NB4 (cell line): ENCODE measurements around the gene CORIN.

Experiments used
- DNase-seq: peaks from one replicate; pipeline ENCODE4 v3.0.0; 2010; ENCODE audit warnings: low read depth
- H3K4me3 ChIP-seq: one replicate; pipeline ENCODE4 v1.5.1; 2011; ENCODE audit warnings: mild to moderate bottlenecking, low read depth, low read length, moderate library complexity
- CTCF ChIP-seq: IDR thresholded peaks from one replicate; pipeline ENCODE4 v1.5.1; 2012; ENCODE audit warnings: low read depth, low read length
- MAX ChIP-seq: IDR thresholded peaks from 2 replicates; pipeline ENCODE4 v1.6.1; 2011; ENCODE audit warnings: low read depth, low read length
- MYC ChIP-seq: IDR thresholded peaks from 2 replicates; pipeline ENCODE4 v1.6.1; 2011; ENCODE audit warnings: low read depth, low read length
- POLR2A ChIP-seq: IDR thresholded peaks from 2 replicates; pipeline ENCODE4 v1.6.1; 2011; ENCODE audit warnings: mild to moderate bottlenecking; ENCODE audit not compliant: insufficient read length; ENCODE audit errors: extremely low read depth

The CORIN gene

GRCh38 chr4:47729131-47729680 lies 108.7 kb downstream of the CORIN start:
- TF ChIP-seq POLR2A, result no peak
- no peak overlapping the region for H3K4me3 ChIP-seq
- DNase-seq, result no peak

GRCh38 chr4:47721892-47722575 lies 115.8 kb downstream of the CORIN start:
- H3K4me3 ChIP-seq, result no peak overlapping the region
- no peak for TF ChIP-seq MYC
- no peak for TF ChIP-seq CTCF
- peak; percentile 72 for TF ChIP-seq MAX
- TF ChIP-seq POLR2A, result no peak
- peak; percentile 71 for DNase-seq

GRCh38 chr4:47721485-47721884 lies 116.4 kb downstream of the CORIN start:
- no peak for TF ChIP-seq POLR2A
- no peak for TF ChIP-seq CTCF
- TF ChIP-seq MAX, result no peak
- TF ChIP-seq MYC, result no peak
- H3K4me3 ChIP-seq, result no peak overlapping the region
- DNase-seq, result no peak

- no peak overlapping the region for H3K4me3 ChIP-seq
- DNase-seq, result peak; percentile 63
- TF ChIP-seq MAX (no peak), CTCF (no peak), POLR2A (no peak), MYC (no peak)
Observed at GRCh38 chr4:47720787-47721186, 117.1 kb downstream of the CORIN start.

GRCh38 chr4:47719576-47719975 lies 118.3 kb downstream of the CORIN start:
- peak; percentile 77 for DNase-seq
- H3K4me3 ChIP-seq, result no peak overlapping the region
- TF ChIP-seq MYC, result no peak
- TF ChIP-seq MAX, result no peak
- no peak for TF ChIP-seq POLR2A
- TF ChIP-seq CTCF, result no peak

- TF ChIP-seq MAX (no peak), MYC (no peak), CTCF (no peak), POLR2A (no peak)
- no peak overlapping the region for H3K4me3 ChIP-seq
- peak; percentile 93 for DNase-seq
Observed at GRCh38 chr4:47718696-47719095, 119.2 kb downstream of the CORIN start.
